PC-3 (cell line): ENCODE measurements around the gene EXD2. TPM values are rescaled to one million over a fixed set of nuclear protein-coding genes. Genes with fewer than 3 reads are reported as not detected.
"Not testable (repeated sequence)": the region's sequence is repeated elsewhere in the genome, so short reads cannot be mapped to it uniquely, and the experiment has no call there.

ENCODE experiments used
- ATAC-seq: fragments of 200-7000 bp; cut with Tn5 transposase; 2 replicates; pipeline ENCODE4 v1.9.1; 2020; ENCODE audit warnings: mild to moderate bottlenecking, moderate library complexity
- BruUV-seq: library from RNA; stranded (reverse); fragments of 400-500 nt; replicated peaks from 2 replicates; lab custom pipeline; 2021; lab: Mats Ljungman, UMichigan
- CTCF ChIA-PET: fragments of 300-600 bp; sonication (Branson Sonifier 250); formaldehyde crosslinking; loops from one replicate; lab custom pipeline; 2022; ENCODE audit warnings: antibody characterized with exemption; lab: Charles Lee
- POLR2A ChIA-PET: fragments of 300-600 bp; sonication (Branson Sonifier 250); formaldehyde crosslinking; loops from one replicate; lab custom pipeline; 2022; ENCODE audit warnings: antibody characterized with exemption; ENCODE audit not compliant: unreplicated experiment; lab: Charles Lee
- DNase-seq: peaks from one replicate; pipeline ENCODE4 v3.0.0-alpha.2; 2015
- H2AFZ ChIP-seq: fragments of 300-600 bp; sonication (generic); 2 replicates; pipeline ENCODE4 v1.6.0; 2016; ENCODE audit warnings: antibody characterized with exemption, low read length
- H3F3A ChIP-seq: fragments of 300-600 bp; sonication (generic); one replicate; pipeline ENCODE4 v1.6.0; 2017; ENCODE audit warnings: antibody characterized with exemption, low read length, control low read depth, mild to moderate bottlenecking; ENCODE audit not compliant: unreplicated experiment
- H3K27ac ChIP-seq: fragments of 300-600 bp; sonication (generic); 2 replicates; pipeline ENCODE4 v1.5.1; 2016; ENCODE audit warnings: mild to moderate bottlenecking, low read length
- H3K27me3 ChIP-seq: fragments of 300-600 bp; sonication (generic); 2 replicates; pipeline ENCODE4 v1.6.1; 2016; ENCODE audit warnings: low read length, mixed read lengths
- H3K36me3 ChIP-seq: fragments of 300-600 bp; sonication (generic); 2 replicates; pipeline ENCODE4 v1.6.1; 2016; ENCODE audit warnings: low read depth, mixed run types, low read length, mixed read lengths
- H3K4me1 ChIP-seq: fragments of 300-600 bp; sonication (generic); 2 replicates; pipeline ENCODE4 v1.5.1; 2016; ENCODE audit warnings: low read length; ENCODE audit not compliant: insufficient read depth
- H3K4me2 ChIP-seq: fragments of 300-600 bp; sonication (generic); 2 replicates; pipeline ENCODE4 v1.6.0; 2016; ENCODE audit warnings: low read length
- H3K4me3 ChIP-seq: fragments of 300-600 bp; sonication (generic); 2 replicates; pipeline ENCODE4 v1.5.1; 2016; ENCODE audit warnings: mild to moderate bottlenecking, low read length, mixed read lengths
- H3K79me2 ChIP-seq: fragments of 300-600 bp; sonication (generic); 2 replicates; pipeline ENCODE4 v1.6.1; 2017; ENCODE audit warnings: low read length, mixed read lengths
- H3K9ac ChIP-seq: fragments of 300-600 bp; sonication (generic); 2 replicates; pipeline ENCODE4 v1.6.0; 2016; ENCODE audit warnings: mild to moderate bottlenecking, low read length
- H3K9me2 ChIP-seq: fragments of 300-600 bp; sonication (generic); replicated peaks from 2 replicates; pipeline ENCODE4 v1.6.1; 2016; ENCODE audit warnings: mixed run types, low read length, mixed read lengths
- H3K9me3 ChIP-seq: fragments of 300-600 bp; sonication (generic); 2 replicates; pipeline ENCODE4 v1.6.1; 2016; ENCODE audit warnings: low read length, mixed read lengths
- H4K20me1 ChIP-seq: fragments of 300-600 bp; sonication (generic); 2 replicates; pipeline ENCODE4 v1.6.1; 2016; ENCODE audit warnings: low read length, mixed read lengths
- EZH2 ChIP-seq: fragments of 300-600 bp; sonication (generic); IDR thresholded peaks from one replicate; pipeline ENCODE4 v1.6.1; 2017; ENCODE audit warnings: antibody characterized with exemption, mild to moderate bottlenecking, low read length; ENCODE audit not compliant: unreplicated experiment
- EZH2phosphoT487 ChIP-seq: fragments of 300-600 bp; sonication (generic); IDR thresholded peaks from 2 replicates; pipeline ENCODE4 v1.6.1; 2018; ENCODE audit warnings: mild to moderate bottlenecking, antibody characterized with exemption, low read length, borderline replicate concordance
- intact Hi-C: fragments of 100-400 bp; cut with micrococcal nuclease; formaldehyde crosslinking; loops from 2 replicates; pipeline ENCODE4 v1.9.0; 2023
- total RNA-seq: library from RNA; depleted of rRNA; stranded (reverse); fragments of >200 nt; gene quantifications from 2 replicates; pipeline ENCODE4 v1.2.3, GENCODE V29; 2014
- TF ChIP-seq, protein P1 (sequence below): fragments of 300-600 bp; sonication (generic); conservative IDR thresholded peaks from 2 replicates; pipeline ENCODE4 v1.5.1; 2017; ENCODE audit warnings: antibody characterized with exemption, low read depth, mild to moderate bottlenecking, low read length

EXD2 gene
- total RNA-seq, 1 experiment from 2014 or later: 19.9 TPM

DNA sequence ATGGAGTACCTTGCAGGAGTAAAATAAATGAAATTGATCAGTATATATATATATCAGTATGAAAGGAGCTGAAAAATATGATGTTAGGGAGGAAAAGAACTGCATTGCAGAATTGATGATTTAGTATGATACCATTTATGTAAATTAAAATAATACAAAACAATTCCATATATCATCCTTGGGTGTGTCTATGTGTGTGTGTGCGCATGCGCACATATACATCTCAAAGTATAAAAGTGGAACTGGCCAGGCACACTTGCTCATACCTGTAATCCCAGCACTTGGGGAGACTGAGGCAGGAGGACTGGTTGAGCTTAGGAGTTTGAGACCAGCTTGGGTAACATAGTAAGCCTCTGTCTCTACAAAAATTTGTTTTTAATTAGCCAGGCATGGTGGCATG lies 84.0 kb downstream of the EXD2 start:
- no peaks in the 10 kb centered on the region for H4K20me1 ChIP-seq
- no peak for ATAC-seq
- ChIA-PET CTCF (no interaction called here), POLR2A (no interaction called here)
- no peak overlapping the region for H3K4me2 ChIP-seq
- H3F3A ChIP-seq: no peaks in the 10 kb centered on the region
- no peaks in the 10 kb centered on the region for H3K9me2 ChIP-seq
- H3K27ac ChIP-seq: no peak overlapping the region
- intact Hi-C loops: no loop called here
- no peaks in the 10 kb centered on the region for H3K79me2 ChIP-seq
- H3K27me3 ChIP-seq: no peaks in the 10 kb centered on the region
- no peak for TF ChIP-seq EZH2
- no peak for TF ChIP-seq EZH2phosphoT487
- TF ChIP-seq, protein P1, sequence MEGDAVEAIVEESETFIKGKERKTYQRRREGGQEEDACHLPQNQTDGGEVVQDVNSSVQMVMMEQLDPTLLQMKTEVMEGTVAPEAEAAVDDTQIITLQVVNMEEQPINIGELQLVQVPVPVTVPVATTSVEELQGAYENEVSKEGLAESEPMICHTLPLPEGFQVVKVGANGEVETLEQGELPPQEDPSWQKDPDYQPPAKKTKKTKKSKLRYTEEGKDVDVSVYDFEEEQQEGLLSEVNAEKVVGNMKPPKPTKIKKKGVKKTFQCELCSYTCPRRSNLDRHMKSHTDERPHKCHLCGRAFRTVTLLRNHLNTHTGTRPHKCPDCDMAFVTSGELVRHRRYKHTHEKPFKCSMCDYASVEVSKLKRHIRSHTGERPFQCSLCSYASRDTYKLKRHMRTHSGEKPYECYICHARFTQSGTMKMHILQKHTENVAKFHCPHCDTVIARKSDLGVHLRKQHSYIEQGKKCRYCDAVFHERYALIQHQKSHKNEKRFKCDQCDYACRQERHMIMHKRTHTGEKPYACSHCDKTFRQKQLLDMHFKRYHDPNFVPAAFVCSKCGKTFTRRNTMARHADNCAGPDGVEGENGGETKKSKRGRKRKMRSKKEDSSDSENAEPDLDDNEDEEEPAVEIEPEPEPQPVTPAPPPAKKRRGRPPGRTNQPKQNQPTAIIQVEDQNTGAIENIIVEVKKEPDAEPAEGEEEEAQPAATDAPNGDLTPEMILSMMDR: no peak
- no peak for DNase-seq
- H3K9me3 ChIP-seq: no peaks in the 10 kb centered on the region
- no peak overlapping the region for H3K4me3 ChIP-seq
- H3K36me3 ChIP-seq: no peaks in the 10 kb centered on the region
- no peak overlapping the region for H2AFZ ChIP-seq
- no TSS peak for BruUV-seq
- no peaks in the 10 kb centered on the region for H3K4me1 ChIP-seq
- H3K9ac ChIP-seq: no peak overlapping the region

DNA sequence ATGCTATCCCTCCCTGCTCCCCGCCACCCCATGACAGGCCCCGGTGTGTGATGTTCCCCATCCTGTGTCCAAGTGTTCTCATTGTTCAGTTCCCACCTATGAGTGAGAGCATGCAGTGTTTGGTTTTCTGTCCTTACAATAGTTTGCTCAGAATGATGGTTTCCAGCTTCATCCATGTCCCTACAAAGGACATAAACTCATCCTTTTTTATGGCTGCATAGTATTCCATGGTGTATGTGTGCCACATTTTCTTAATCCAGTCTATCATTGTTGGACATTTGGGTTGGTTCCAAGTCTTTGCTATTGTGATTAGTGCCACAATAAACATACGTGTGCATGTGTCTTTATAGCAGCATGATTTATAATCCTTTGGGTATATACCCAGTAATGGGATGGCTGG lies 86.1 kb downstream of the EXD2 start:
- H3K9me3 ChIP-seq, H3K27ac ChIP-seq, H3K36me3 ChIP-seq, ATAC-seq, H3K9me2 ChIP-seq, H3K4me3 ChIP-seq, H3K4me1 ChIP-seq, DNase-seq, intact Hi-C loops, H2AFZ ChIP-seq, H4K20me1 ChIP-seq, H3K79me2 ChIP-seq, CTCF ChIA-PET, H3K9ac ChIP-seq, H3K27me3 ChIP-seq, BruUV-seq, H3F3A ChIP-seq, H3K4me2 ChIP-seq, POLR2A ChIA-PET: not testable (repeated sequence)

DNA sequence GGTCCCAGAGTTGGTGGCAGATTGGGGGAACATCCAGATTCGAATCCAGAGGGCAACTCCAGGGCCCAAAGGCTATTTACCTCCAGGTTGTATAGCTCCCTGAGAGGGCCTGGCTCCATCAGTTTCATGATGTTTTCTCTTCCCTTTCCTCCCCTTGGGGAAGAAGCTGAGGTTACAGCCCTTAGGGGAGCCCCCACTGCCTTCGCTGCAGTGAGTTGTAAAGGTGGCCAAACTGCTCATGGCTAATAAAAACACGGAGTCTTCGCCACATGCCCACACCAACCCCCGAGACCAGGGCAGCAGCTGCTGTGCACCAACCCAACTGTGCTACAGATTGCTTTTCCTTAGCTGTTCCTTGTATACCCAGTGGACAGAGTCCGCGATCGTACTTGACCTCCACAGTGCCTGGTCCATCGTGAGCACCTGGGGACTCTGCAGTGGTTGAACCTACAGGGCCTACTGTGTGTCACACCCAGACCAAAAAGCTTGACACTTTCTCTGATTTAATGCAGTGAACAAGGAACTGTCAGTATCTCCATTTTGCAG lies 89.5 kb downstream of the EXD2 start:
- Histone ChIP-seq H3K4me1 (no peaks in the 10 kb centered on the region), H3F3A (no peaks in the 10 kb centered on the region), H3K9me2 (no peaks in the 10 kb centered on the region), H3K36me3 (no peaks in the 10 kb centered on the region), H3K9ac (no peak overlapping the region), H3K4me2 (no peak overlapping the region), H3K4me3 (no peak overlapping the region), H3K27ac (no peak overlapping the region), H3K27me3 (no peaks in the 10 kb centered on the region), H3K9me3 (no peaks in the 10 kb centered on the region), H4K20me1 (no peaks in the 10 kb centered on the region), H3K79me2 (no peaks in the 10 kb centered on the region), H2AFZ (no peak overlapping the region)
- TF ChIP-seq, protein P1: no peak
- TF ChIP-seq EZH2phosphoT487 (no peak), EZH2 (no peak)
- intact Hi-C loops: no loop called here
- BruUV-seq: no TSS peak
- ATAC-seq: no peak
- DNase-seq: no peak
- ChIA-PET POLR2A (interaction anchor here (0.6 kb wide), 1 partner anchor 1563 kb away, joined by 4 read pairs; no protein-coding TSS in a partner anchor), CTCF (interaction anchor here (0.5 kb wide), 1 partner anchor 38 kb away, joined by 4 read pairs; no protein-coding TSS in a partner anchor)
